ENCODE results near the gene RAPGEF1. TPM values are rescaled to one million over a fixed set of nuclear protein-coding genes. Genes with fewer than 3 reads are reported as not detected.

Gene RAPGEF1
- total RNA-seq, 1 donor from 2014 or later = 33.3 TPM

- H3K4me1 ChIP-seq = peaks cover 5% of the 10 kb centered on the region
- H3K27me3 ChIP-seq = no peaks in the 10 kb centered on the region
- H3K36me3 ChIP-seq = no peaks in the 10 kb centered on the region
- H3K9me3 Mint-ChIP-seq = no peaks in the 10 kb centered on the region
- H3K4me2 ChIP-seq = no peak overlapping the region
- peak overlapping the region; percentile 62 for H3K27ac Mint-ChIP-seq
- H2AFZ ChIP-seq (replicated peaks) = no peak overlapping the region
- no peak overlapping the region for H3K4me3 Mint-ChIP-seq
- H3K27ac ChIP-seq = no peak overlapping the region
- TF ChIP-seq EZH2phosphoT487 (IDR thresholded peaks at IDR 0.05) (no peak), EZH2 (IDR thresholded peaks at IDR 0.05) (no peak)
- TF ChIP-seq, protein P1, sequence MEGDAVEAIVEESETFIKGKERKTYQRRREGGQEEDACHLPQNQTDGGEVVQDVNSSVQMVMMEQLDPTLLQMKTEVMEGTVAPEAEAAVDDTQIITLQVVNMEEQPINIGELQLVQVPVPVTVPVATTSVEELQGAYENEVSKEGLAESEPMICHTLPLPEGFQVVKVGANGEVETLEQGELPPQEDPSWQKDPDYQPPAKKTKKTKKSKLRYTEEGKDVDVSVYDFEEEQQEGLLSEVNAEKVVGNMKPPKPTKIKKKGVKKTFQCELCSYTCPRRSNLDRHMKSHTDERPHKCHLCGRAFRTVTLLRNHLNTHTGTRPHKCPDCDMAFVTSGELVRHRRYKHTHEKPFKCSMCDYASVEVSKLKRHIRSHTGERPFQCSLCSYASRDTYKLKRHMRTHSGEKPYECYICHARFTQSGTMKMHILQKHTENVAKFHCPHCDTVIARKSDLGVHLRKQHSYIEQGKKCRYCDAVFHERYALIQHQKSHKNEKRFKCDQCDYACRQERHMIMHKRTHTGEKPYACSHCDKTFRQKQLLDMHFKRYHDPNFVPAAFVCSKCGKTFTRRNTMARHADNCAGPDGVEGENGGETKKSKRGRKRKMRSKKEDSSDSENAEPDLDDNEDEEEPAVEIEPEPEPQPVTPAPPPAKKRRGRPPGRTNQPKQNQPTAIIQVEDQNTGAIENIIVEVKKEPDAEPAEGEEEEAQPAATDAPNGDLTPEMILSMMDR (IDR thresholded peaks at IDR 0.05) = no peak
- no peaks in the 10 kb centered on the region for H3K27me3 Mint-ChIP-seq (ENCODE audit: insufficient read depth, low read depth)
- no peaks in the 10 kb centered on the region for H3F3A ChIP-seq (ENCODE audit: low read depth)
- H3K36me3 Mint-ChIP-seq = peaks cover 14% of the 10 kb centered on the region
- no peaks in the 10 kb centered on the region for H3K9me3 ChIP-seq (ENCODE audit: low read depth)
- H3K9ac ChIP-seq = no peak overlapping the region
- no peaks in the 10 kb centered on the region for H3K4me1 Mint-ChIP-seq
- H3K4me3 ChIP-seq = no peak overlapping the region
- DNase-seq (ENCODE audit: low spot score) = no peak
- H4K20me1 ChIP-seq (ENCODE audit: low read depth) = peaks cover 24% of the 10 kb centered on the region
- H3K79me2 ChIP-seq (ENCODE audit: low read depth) = peaks cover 31% of the 10 kb centered on the region
These were observed 22.0 kb downstream of the RAPGEF1 start for GRCh38 chr9:131717719-131718460.

GRCh38 chr9:131715906-131716305 lies 24.0 kb downstream of the RAPGEF1 start:
- no peak overlapping the region for H2AFZ ChIP-seq (replicated peaks)
- Mint-ChIP-seq H3K4me1 (no peaks in the 10 kb centered on the region), H3K9me3 (no peaks in the 10 kb centered on the region), H3K27me3 (ENCODE audit: insufficient read depth, low read depth) (no peaks in the 10 kb centered on the region), H3K4me3 (no peak overlapping the region), H3K36me3 (peaks cover 11% of the 10 kb centered on the region), H3K27ac (no peak overlapping the region)
- H3K79me2 ChIP-seq (ENCODE audit: low read depth) = peaks cover 34% of the 10 kb centered on the region
- no peak overlapping the region for H3K27ac ChIP-seq
- DNase-seq (ENCODE audit: low spot score) = no peak
- peaks cover 14% of the 10 kb centered on the region for H3K4me1 ChIP-seq
- no peak overlapping the region for H3K4me3 ChIP-seq
- no peak overlapping the region for H3K9ac ChIP-seq
- H3K36me3 ChIP-seq = no peaks in the 10 kb centered on the region
- peaks cover 25% of the 10 kb centered on the region for H4K20me1 ChIP-seq (ENCODE audit: low read depth)
- H3K9me3 ChIP-seq (ENCODE audit: low read depth) = no peaks in the 10 kb centered on the region
- no peaks in the 10 kb centered on the region for H3F3A ChIP-seq (ENCODE audit: low read depth)
- no peaks in the 10 kb centered on the region for H3K27me3 ChIP-seq
- TF ChIP-seq, protein P1 (IDR thresholded peaks at IDR 0.05) = no peak
- TF ChIP-seq EZH2 (IDR thresholded peaks at IDR 0.05) (no peak), EZH2phosphoT487 (IDR thresholded peaks at IDR 0.05) (no peak)
- H3K4me2 ChIP-seq = no peak overlapping the region

DNA sequence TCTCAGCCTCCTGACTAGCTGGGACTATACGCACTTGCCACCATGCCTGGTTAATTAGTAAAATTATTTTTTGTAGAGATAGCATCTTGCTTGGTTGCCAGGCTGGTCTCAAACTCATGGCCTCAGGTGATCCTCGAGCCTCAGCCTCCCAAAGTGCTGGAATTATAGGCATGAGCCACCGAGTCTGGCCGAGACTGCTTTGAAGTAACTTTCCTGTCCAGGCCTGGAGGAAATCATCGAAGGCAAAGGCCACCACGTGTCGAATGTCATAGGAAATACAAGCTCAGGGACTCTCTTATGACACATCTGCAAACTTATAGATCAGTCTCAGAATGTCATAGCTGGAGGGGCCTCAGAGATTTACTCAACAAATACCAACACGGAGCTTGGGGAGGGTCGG lies 25.1 kb downstream of the RAPGEF1 start:
- no peaks in the 10 kb centered on the region for H3K9me3 Mint-ChIP-seq
- peaks cover 5% of the 10 kb centered on the region for H3K4me1 Mint-ChIP-seq
- H3K4me3 ChIP-seq = no peak overlapping the region
- H3K27me3 Mint-ChIP-seq (ENCODE audit: insufficient read depth, low read depth) = no peaks in the 10 kb centered on the region
- peaks cover 4% of the 10 kb centered on the region for H3F3A ChIP-seq (ENCODE audit: low read depth)
- TF ChIP-seq EZH2phosphoT487 (IDR thresholded peaks at IDR 0.05) (no peak), EZH2 (IDR thresholded peaks at IDR 0.05) (no peak)
- TF ChIP-seq, protein P1 (IDR thresholded peaks at IDR 0.05) = no peak
- peaks cover 31% of the 10 kb centered on the region for H3K79me2 ChIP-seq (ENCODE audit: low read depth)
- no peak overlapping the region for H3K9ac ChIP-seq
- peaks cover 11% of the 10 kb centered on the region for H3K36me3 Mint-ChIP-seq
- H3K27ac ChIP-seq = no peak overlapping the region
- no peak overlapping the region for H2AFZ ChIP-seq (replicated peaks)
- no peak overlapping the region for H3K27ac Mint-ChIP-seq
- no peaks in the 10 kb centered on the region for H3K27me3 ChIP-seq
- peaks cover 30% of the 10 kb centered on the region for H4K20me1 ChIP-seq (ENCODE audit: low read depth)
- H3K9me3 ChIP-seq (ENCODE audit: low read depth) = no peaks in the 10 kb centered on the region
- H3K4me1 ChIP-seq = peaks cover 16% of the 10 kb centered on the region
- H3K36me3 ChIP-seq = no peaks in the 10 kb centered on the region
- DNase-seq (ENCODE audit: low spot score) = no peak
- H3K4me3 Mint-ChIP-seq = no peak overlapping the region
- H3K4me2 ChIP-seq = no peak overlapping the region
